HG03066 (cell line): ENCODE data around the gene PDS5B.

Source experiments
- ATAC-seq: cut with Tn5 transposase; IDR thresholded peaks from one replicate; pipeline ENCODE4 v1.9.1; 2021; ENCODE audit warnings: low read depth; ENCODE audit not compliant: unreplicated experiment

PDS5B gene

GRCh38 chr13:32589471-32589870, 3.2 kb downstream of the PDS5B start:
- ATAC-seq = no peak

- no peak for ATAC-seq
Measured at GRCh38 chr13:32590266-32590665, 4.0 kb downstream of the PDS5B start.

DNA sequence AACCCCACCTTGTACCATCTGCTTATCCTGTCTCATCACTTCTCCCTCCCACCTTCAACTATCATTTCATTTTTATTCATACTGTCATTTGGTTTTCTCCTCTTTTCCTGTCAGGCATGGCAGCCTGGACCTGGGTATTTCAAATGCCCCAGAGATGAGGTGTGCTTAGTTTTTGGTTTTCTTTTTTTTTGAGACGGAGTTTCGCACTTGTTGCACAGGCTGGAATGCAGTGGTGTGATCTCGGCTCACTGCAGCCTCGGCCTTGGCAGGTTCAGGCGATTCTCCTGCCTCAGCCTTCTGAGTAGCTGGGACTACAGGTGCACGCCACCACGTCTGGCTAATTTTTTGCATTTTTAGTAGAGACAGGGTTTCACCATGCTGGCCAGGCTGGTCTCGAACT, 5.8 kb downstream of the PDS5B start:
- no peak for ATAC-seq

DNA sequence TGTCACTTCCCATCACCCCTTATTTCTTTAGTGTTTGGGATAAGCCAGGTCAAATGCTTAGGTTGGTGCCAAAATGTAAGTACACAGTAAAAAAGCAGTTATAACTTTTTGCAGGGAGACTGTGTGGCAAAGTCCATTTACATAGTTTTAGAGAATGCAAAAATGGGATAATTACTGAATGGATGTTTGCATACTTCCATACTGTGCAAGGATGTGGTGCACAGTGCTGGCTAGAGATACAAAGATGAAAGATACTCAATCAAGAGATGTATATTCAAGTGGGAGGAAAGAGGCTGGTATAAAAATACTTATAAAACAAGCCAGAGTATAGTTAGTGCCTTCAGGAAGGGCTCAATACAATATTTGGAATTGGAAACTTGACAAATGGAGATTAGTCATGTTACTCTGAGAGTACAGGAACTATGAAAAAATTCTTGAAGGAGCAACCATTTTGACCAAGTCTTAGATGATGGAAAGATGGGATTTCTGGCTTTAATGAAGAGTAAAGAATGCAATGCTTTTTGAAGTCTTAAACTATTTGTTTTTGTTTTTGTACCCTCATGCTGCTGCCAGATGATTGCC, 8.0 kb downstream of the PDS5B start:
- no peak for ATAC-seq

GRCh38 chr13:32595306-32595705, 9.1 kb downstream of the PDS5B start:
- ATAC-seq = no peak

GRCh38 chr13:32600890-32601289, 14.6 kb downstream of the PDS5B start:
- ATAC-seq = no peak

GRCh38 chr13:32609428-32609827, 23.2 kb downstream of the PDS5B start:
- ATAC-seq = no peak

GRCh38 chr13:32610538-32610937, 24.3 kb downstream of the PDS5B start:
- ATAC-seq = no peak

DNA sequence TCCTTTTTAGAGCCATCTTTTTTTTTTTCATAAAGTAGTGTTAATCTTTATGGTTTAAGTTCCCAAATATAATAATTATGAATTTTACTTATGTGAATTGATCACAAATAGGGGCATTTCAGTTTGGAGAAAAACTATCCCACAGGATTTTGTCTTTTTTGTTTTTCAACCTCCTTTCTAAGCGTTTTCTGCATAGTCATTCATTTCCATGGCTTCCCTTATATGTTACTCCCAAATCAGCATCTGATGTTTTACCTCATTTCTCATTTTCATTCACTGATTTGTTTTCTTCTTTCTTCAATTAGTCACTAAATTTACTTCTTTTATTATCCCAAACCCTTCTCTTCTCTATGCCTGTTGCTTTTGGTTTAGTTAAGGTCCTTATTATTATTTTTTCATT, 24.7 kb downstream of the PDS5B start:
- ATAC-seq = no peak

GRCh38 chr13:32616883-32617511, 30.7 kb downstream of the PDS5B start:
- ATAC-seq = no peak

DNA sequence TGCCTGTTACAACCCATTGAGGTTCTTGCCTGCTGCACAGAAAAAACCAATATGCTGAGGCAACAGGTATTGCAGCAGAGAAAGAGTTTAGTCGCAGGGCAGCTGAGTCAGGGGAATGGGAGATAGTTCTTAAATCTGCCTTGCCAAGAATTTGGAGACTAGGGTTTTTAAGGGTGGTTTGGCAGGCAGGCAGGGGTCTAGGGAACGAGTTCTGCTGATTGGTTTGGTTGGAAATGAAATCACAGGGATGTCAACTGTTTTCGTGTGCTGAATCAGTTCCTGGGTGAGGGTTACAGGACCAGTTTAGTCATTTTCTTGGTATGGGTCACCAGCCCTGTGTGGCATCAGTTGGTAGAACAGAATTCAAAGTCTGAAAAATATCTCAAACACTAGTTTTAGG, 36.6 kb downstream of the PDS5B start:
- no peak for ATAC-seq

DNA sequence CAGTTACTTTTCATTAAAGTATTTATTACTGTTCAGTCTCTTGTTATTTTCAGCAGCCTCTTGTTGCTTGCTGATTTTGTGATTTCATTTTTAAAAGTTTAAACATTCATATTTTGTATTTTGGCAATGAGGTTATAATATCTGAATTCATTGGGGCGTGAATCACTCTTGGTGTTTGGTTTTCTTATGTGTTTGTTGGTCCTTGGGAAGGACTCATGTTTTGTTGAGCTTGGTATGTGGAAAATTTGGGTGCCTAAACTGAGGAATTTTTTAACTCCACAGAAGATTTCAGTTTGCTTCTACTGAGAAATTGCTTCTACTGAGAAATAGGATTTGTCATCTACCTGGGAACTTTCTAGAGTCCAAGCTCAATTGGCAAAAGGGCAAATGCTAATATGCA, 38.2 kb downstream of the PDS5B start:
- ATAC-seq = no peak

DNA sequence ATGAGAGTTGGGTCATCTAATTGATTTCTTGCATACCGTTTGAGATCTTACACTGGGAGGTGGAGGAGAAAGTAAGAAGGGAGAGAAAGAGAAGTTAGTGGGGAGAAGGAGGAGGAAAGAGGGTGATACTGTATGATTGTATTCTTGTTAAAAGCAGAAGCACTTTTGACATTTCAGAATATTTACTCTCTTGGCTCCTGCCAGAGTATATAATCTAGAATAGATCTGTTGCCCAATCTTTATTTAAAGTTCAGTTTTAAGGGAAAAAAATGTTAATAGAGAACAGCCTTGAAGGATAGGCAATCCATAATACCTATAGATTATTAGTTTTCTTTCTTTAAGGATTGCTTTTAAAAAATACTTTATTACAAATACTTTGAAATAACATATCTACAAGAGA, 41.5 kb downstream of the PDS5B start:
- no peak for ATAC-seq

DNA sequence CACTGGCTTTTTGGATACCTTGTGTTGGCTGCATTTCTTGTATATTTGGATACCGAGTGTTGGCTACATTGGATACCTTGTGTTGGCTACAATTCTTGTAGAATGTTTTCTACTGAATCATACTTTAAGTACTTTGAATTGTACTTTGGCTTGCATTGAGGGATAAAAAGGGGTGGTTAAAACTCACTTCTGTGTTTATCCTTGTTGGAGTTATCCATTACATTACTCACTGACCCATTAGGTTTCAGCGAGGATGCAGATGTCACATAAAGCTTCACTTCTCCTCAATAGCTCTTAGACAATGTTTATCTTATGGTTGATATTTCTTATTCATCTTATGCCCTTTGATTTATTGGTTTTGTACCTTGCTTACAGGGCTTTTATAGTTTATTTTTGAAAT, 43.1 kb downstream of the PDS5B start:
- no peak for ATAC-seq

- no peak for ATAC-seq
Measured at GRCh38 chr13:32629866-32630265, 43.6 kb downstream of the PDS5B start.

DNA sequence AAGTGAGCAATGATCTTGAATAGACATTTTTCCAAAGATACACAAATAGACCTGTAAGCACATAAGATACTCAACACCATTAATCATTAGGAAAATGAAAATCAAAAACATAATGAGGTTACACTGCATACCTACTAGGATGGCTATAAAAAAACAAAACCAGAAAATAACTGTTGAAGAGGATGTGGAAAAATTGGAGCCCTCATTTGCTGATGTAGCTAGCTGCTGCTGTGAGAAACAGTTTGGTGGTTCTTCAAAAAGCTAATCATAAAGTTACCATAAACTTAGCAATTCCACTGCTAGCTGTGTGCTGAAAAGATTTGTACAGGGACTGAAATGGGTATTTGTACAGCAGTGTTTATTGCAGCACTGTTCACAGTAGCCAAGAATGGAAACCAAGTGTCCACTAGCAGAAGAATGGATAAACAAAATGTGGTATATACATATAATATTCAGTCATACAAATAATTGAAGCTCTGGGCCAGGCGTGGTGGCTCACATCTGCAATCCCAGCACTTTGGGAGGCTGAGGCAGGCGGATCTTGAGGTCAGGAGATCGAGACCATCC, 46.2 kb downstream of the PDS5B start:
- no peak for ATAC-seq

GRCh38 chr13:32636711-32637110, 50.5 kb downstream of the PDS5B start:
- no peak for ATAC-seq

DNA sequence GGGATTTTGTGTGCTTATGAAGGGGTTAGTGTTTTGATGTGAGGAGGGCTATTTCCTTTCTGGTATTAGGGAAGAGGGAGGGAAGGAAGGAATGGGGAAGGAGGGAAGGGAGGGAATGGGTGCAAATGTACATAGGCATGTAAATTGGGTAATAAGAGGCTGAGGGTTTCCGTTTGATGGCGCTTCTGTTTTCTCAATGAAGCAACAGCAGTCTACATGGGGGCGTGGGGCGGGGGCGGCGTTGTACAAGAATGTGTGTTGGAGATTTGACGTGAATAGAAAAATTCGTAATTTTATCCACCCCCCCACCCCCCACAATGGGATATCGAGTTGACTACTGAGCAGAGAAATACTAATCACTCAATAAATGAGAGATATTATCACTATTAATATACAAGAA, 52.5 kb downstream of the PDS5B start:
- ATAC-seq = no peak

GRCh38 chr13:32639502-32640105, 53.4 kb downstream of the PDS5B start:
- no peak for ATAC-seq

- ATAC-seq = no peak
Measured at GRCh38 chr13:32642316-32642715, 56.1 kb downstream of the PDS5B start.

DNA sequence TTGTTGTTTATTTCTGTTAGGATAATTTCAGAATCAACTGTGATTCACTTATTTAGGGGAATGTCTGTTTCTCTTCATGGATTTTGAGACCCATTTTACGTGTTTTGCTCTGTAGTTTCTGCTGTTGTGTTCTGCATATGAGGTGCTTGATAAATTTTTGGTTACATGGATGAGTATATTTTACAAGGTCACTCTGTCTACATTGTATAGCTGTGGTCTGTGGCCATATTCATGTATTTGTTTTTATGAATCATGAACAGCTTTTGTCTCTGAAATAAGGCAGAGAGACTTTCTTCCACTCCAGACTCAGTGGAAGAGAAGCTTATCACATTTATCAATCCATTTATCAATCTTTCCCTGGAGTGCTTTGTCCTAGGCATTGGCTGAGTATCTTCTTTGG, 56.6 kb downstream of the PDS5B start:
- ATAC-seq = no peak

- ATAC-seq = no peak
Measured at GRCh38 chr13:32645854-32646253, 59.6 kb downstream of the PDS5B start.
